HG03135 (cell line): ENCODE measurements around the gene TMEM201.

Source experiments
- ATAC-seq: cut with Tn5 transposase; IDR thresholded peaks from one replicate; pipeline ENCODE4 v1.9.1; 2021; ENCODE audit warnings: mild to moderate bottlenecking, moderate library complexity; ENCODE audit not compliant: unreplicated experiment

TMEM201 gene

GRCh38 chr1:9651565-9652378 lies 63.1 kb downstream of the TMEM201 start, which contains the start of gene PIK3CD:
TSS of gene PIK3CD (plus strand) at chr1:9651731. CDS start at chr1:9710456, 58,725 bp downstream.
- no peak for ATAC-seq

- no peak for ATAC-seq
Measured at GRCh38 chr1:9652379-9653209, 63.9 kb downstream of the TMEM201 start.

- ATAC-seq = no peak
Measured at GRCh38 chr1:9653210-9653490, 64.4 kb downstream of the TMEM201 start.

DNA sequence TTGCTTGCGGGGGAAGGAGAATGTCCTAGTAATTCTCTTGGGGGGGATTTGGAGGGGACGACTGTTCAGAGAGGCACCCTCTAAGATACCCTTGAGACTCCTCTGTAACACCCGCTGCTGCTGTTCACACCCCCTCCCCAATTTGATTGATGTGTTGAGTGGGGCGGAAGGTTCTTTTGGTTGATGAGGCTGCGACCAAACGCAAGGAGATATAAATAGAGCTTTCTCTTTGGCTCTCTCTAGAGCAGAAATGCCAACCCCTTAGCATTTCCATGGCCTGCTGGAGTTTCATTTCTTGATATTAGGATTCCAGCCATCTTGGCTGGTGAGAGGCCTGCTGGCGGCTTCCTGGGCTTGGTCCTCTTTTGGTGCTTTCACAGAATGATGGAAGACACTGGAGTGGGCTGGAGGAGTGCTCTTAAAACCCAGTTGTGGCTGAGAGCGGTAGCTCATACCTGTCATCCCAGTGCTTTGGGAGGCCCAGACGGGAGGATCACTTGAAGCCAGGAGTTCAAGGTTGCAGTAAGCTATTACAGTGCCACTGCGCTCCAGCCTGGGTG lies 64.9 kb downstream of the TMEM201 start:
- no peak for ATAC-seq

DNA sequence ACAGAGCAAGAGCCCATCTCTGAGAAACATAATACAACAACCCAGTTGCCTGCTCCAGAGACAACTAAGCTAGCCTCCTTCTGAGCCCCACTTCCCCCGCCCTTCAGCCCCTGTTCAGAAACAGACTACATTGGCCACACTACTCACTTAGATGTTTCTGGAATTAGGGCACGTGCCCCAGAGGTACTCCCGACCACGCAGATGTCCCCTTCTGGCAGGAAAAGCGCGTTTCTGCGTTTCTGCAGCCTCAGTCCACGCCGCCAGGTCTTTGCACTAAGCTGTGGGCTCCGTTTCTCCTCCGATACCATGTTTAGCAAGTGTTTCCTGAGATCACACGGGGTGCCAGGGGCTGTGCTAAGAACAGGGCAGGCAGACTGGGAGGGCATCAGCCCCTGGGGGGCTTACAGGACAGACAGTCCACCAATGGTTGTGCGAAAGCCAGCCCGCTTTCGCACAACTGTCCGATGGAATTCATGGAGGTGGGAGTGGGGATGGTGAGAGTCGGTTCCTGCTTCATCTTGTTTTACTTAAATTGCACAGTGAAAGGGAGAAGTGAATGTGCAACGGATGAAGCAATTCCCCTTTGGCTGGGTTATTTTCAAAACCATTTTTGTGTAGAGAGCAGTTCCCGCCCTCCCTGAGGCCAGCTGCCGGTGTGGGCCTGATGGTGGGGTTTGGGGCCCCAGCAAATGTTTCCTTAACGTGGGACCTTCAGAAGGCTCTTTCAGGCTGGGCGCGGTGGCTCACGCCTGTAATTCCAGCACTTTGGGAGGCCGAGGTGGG lies 65.5 kb downstream of the TMEM201 start:
- no peak for ATAC-seq

DNA sequence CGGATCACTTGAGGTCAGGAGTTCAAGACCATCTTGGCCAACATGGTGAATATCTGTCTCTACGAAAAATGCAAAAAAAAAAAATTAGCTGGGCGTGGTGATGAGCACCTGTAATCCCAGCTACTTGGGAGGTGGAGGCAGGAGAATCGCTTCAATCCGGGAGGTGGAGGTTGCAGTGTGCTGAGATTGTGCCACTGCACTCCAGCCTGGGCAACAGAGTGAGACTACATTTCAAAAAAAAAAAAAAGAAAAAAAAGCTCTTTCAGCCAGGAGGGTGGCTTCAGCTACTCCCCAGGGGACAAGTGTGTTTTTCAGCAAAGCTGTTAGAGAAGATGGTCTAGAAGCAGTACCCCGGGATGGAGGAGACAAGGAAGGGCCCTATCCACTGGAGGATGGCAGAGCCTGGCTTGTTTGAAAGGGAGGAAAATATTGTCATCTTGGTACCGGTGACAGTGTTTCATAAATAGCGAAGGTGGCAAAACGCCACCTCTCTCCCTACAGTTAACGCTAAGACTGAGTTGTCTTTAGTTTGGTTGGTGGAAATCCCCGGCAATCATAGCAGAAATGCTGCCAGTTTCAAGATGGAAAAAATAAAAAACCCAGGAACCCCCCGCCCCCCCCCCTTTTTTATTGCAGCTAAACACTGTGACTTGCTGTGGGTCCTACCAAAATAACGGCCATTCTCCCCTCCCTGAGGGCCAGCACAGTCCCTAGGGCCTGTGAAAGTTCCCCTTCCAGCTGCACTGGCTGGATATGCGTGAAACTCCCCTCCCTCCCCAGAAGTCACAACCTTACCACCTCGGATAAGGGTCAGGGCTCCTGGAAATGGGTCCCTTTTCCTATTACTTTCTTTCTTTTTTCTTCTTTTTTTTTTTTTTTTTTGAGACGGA lies 66.4 kb downstream of the TMEM201 start:
- ATAC-seq = no peak

DNA sequence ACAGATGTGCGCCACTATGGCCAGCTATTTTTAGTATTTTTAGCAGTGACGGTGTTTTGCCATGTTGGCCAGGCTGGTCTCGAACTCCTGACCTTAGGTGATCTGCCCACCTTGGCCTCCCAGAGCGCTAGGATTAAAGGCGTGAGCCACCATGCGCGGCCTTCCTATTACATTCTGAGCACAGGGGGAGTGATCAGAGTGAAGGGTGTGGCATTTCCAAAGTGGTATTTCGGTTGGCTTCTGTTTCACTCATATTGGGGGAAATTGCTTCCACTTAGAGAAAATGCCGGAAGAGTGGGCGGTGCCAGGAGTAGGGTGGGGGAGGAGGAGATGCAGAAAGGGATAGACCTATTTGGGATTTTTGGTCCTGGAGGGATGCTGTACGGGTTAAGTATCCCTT lies 67.1 kb downstream of the TMEM201 start:
- no peak for ATAC-seq

GRCh38 chr1:9657521-9658032 lies 68.9 kb downstream of the TMEM201 start:
- no peak for ATAC-seq

DNA sequence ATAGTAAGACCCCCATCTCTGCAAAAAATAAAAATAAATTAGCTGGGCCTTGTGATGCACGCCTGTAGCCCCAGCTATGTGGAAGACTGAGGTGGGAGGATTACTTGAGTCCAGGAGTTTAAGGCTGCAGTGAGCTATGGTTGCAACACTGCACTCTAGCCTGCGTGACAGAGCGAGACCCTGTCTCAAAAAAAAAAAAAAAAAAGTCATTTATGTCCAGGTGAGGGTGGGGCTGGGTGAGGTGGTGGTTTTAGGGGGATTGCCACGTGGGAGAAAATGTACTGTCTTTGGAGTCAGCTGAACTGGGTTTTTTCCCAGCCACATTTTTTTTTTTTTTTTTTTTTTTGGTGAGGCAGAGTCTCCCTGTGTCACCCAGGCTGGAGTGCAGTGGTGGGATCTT lies 69.5 kb downstream of the TMEM201 start:
- no peak for ATAC-seq

GRCh38 chr1:9659328-9659727 lies 70.6 kb downstream of the TMEM201 start:
- no peak for ATAC-seq

- ATAC-seq = no peak
Measured at GRCh38 chr1:9663257-9663656, 74.5 kb downstream of the TMEM201 start.
